K562 (cell line): ENCODE measurements around the gene H2BK1. TPM values are rescaled to one million over a fixed set of nuclear protein-coding genes. Genes with fewer than 3 reads are reported as not detected.
A peak's percentile ranks its signal among the peaks of the same experiment; 100 is the strongest.

Experiments used
- CEBPZ ChIP-seq: fragments of 150-350 bp; IDR thresholded peaks from 2 replicates; pipeline ENCODE4 v1.6.1; 2014; ENCODE audit warnings: low read depth, mild to moderate bottlenecking, low read length, borderline replicate concordance
- CHAMP1 ChIP-seq: fragments of 450-650 bp; IDR thresholded peaks from 2 replicates; pipeline ENCODE4 v1.6.1; 2016; ENCODE audit warnings: mild to moderate bottlenecking
- ELK3 ChIP-seq: fragments of 450-650 bp; formaldehyde crosslinking; IDR thresholded peaks from 2 replicates; pipeline ENCODE4 v1.4.0; 2020; ENCODE audit warnings: mild to moderate bottlenecking
- FOXJ2 ChIP-seq: fragments of 200-800 bp; sonication (Bioruptor generic); IDR thresholded peaks from 2 replicates; pipeline ENCODE4 v1.6.1; 2016; ENCODE audit warnings: missing genetic modification characterization, missing compliant biosample characterization
- FOXM1 ChIP-seq, 2 experiments: fragments of 450-650 bp in 1 of 2; sonication (generic) in 1 of 2; formaldehyde crosslinking in 1 of 2; IDR thresholded peaks; 2 replicates each; pipeline versions ENCODE4 v1.6.1 to v1.9.0; 2017 to 2022; ENCODE audit warnings: low read depth in 2 of 2, mild to moderate bottlenecking in 2 of 2, missing genetic modification reagents in 1 of 2, moderate library complexity in 1 of 2
- FOXP1 ChIP-seq: sonication (generic); formaldehyde crosslinking; IDR thresholded peaks from 2 replicates; pipeline ENCODE4 v1.8.0; 2022; ENCODE audit warnings: mild to moderate bottlenecking, missing genetic modification reagents
- GABPB1 ChIP-seq: sonication (generic); formaldehyde crosslinking; IDR thresholded peaks from 2 replicates; pipeline ENCODE4 v1.8.0; 2022; ENCODE audit warnings: mild to moderate bottlenecking, missing genetic modification reagents
- KAT7 ChIP-seq: sonication (generic); formaldehyde crosslinking; IDR thresholded peaks from 2 replicates; pipeline ENCODE4 v1.8.0; 2022; ENCODE audit warnings: missing genetic modification reagents, mild to moderate bottlenecking, borderline replicate concordance
- MAFF ChIP-seq: IDR thresholded peaks from 2 replicates; pipeline ENCODE4 v1.6.1; 2012; ENCODE audit warnings: low read length, improper control_type of control experiment
- MAZ ChIP-seq, 2 experiments: fragments of 450-650 bp in 1 of 2; sonication (generic) in 1 of 2; formaldehyde crosslinking; IDR thresholded peaks in 1 of 2; conservative IDR thresholded peaks in 1 of 2; 2 replicates each; pipeline versions ENCODE4 v1.4.0 to v1.5.0; 2020; ENCODE audit warnings: mild to moderate bottlenecking in 1 of 2, missing genetic modification reagents in 1 of 2
- POLR2AphosphoS2 ChIP-seq: IDR thresholded peaks from 2 replicates; pipeline ENCODE4 v1.6.1; 2012; ENCODE audit warnings: low read length, improper control_type of control experiment
- POU5F1 ChIP-seq: fragments of 150-350 bp; IDR thresholded peaks from 2 replicates; pipeline ENCODE4 v1.6.1; 2014; ENCODE audit warnings: borderline replicate concordance, low read length, low read depth, mild to moderate bottlenecking; ENCODE audit not compliant: partially characterized antibody
- SETDB1 ChIP-seq: IDR thresholded peaks from one replicate; pipeline ENCODE4 v1.6.1; 2012; ENCODE audit warnings: low read length, control low read depth, inconsistent platforms
- TARDBP ChIP-seq: fragments of 450-650 bp; IDR thresholded peaks from 2 replicates; pipeline ENCODE4 v1.6.1; 2016
- ZFX ChIP-seq: sonication (generic); formaldehyde crosslinking; IDR thresholded peaks from 2 replicates; pipeline ENCODE4 v1.8.0; 2022; ENCODE audit warnings: mild to moderate bottlenecking, missing genetic modification reagents, moderate library complexity
- ZNF197 ChIP-seq: fragments of 200-800 bp; sonication (Bioruptor generic); IDR thresholded peaks from 2 replicates; pipeline ENCODE4 v1.6.1; 2016; ENCODE audit warnings: low read depth, missing genetic modification characterization, missing compliant biosample characterization
- ZNF232 ChIP-seq: sonication (generic); formaldehyde crosslinking; IDR thresholded peaks from 2 replicates; pipeline ENCODE4 v1.8.0; 2022; ENCODE audit warnings: mild to moderate bottlenecking, missing genetic modification reagents
- ZNF583 ChIP-seq: fragments of 250-450 bp; sonication (Bioruptor Pico); IDR thresholded peaks from 2 replicates; pipeline ENCODE4 v1.4.0; 2020
- ZNF668 ChIP-seq: fragments of 250-450 bp; sonication (Bioruptor Pico); IDR thresholded peaks from 2 replicates; pipeline ENCODE4 v1.8.0; 2022; ENCODE audit warnings: mild to moderate bottlenecking, inconsistent platforms
- ZNF766 ChIP-seq: fragments of 200-800 bp; sonication (Bioruptor generic); conservative IDR thresholded peaks from 2 replicates; pipeline ENCODE4 v1.6.1; 2016; ENCODE audit warnings: missing genetic modification characterization, missing compliant biosample characterization
- ZNF780A ChIP-seq: fragments of 250-450 bp; sonication (Bioruptor Pico); IDR thresholded peaks from 2 replicates; pipeline ENCODE4 v1.5.0; 2021; ENCODE audit warnings: mild to moderate bottlenecking
- ZSCAN32 ChIP-seq: fragments of 450-650 bp; formaldehyde crosslinking; IDR thresholded peaks from 2 replicates; pipeline ENCODE4 v1.4.0; 2020; ENCODE audit warnings: mild to moderate bottlenecking, moderate library complexity
- polyA plus RNA-seq, 8 experiments: library from polyadenylated mRNA; depleted of rRNA in 4 of 8; stranded (reverse) in 5 of 8; unstranded in 3 of 8; fragments of >200 nt; fragmentation: Nextera tagmentation in 2 of 8; fragmentation: Illumina TruSeq in 1 of 8; extraction: Ambion mirVana in 2 of 8; extraction: Trizol in 1 of 8; gene quantifications; 2 replicates each; pipeline versions ENCODE4 v1.2.1 to v1.2.3, GENCODE V29; 2011 to 2014; ENCODE audit warnings: inconsistent platforms in 1 of 8, missing spikeins in 1 of 8
- total RNA-seq, 7 experiments: library from RNA; depleted of rRNA in 6 of 7; stranded (reverse); fragments of >200 nt in 6 of 7; fragmentation: Illumina TruSeq in 2 of 7; extraction: Trizol in 2 of 7; gene quantifications; 2 replicates each; pipeline versions ENCODE4 v1.2.1 to v1.2.3, GENCODE V29; 2011 to 2021; ENCODE audit warnings: low replicate concordance in 1 of 7

Gene H2BK1
- total and polyA plus RNA-seq, 9 of the 15 experiments (the other 6 are each of a cell fraction or from before 2014, with no cell fraction given): not detected

- no peak for TF ChIP-seq FOXM1 (IDR thresholded peaks at IDR 0.05; ENCODE audit: low read depth)
- TF ChIP-seq FOXM1 (CRISPR knock-in tag; IDR thresholded peaks at IDR 0.05; ENCODE audit: low read depth): no peak
- no peak; the same call in 1 of the 2 replicates for TF ChIP-seq KAT7 (CRISPR knock-in tag)
- TF ChIP-seq ZNF780A (CRISPR knock-in tag): no peak
- peak; percentile 48 for TF ChIP-seq SETDB1
- TF ChIP-seq MAFF: peak; percentile 31; the same call in 1 of the 2 replicates
- no peak for TF ChIP-seq MAZ (CRISPR knock-in tag; conservative IDR thresholded peaks at IDR 0.05 in 1 of 2, IDR thresholded peaks at IDR 0.05 in 1 of 2)
- no peak for TF ChIP-seq POU5F1
- TF ChIP-seq FOXJ2 (tag): no peak
- no peak for TF ChIP-seq ZNF232 (CRISPR knock-in tag)
- TF ChIP-seq ZNF197 (CRISPR knock-in tag): no peak
- TF ChIP-seq GABPB1 (CRISPR knock-in tag): no peak; the same call in 1 of the 2 replicates
- TF ChIP-seq ZSCAN32 (CRISPR knock-in tag): no peak
- TF ChIP-seq CEBPZ: no peak
- TF ChIP-seq ZNF583 (CRISPR knock-in tag): 0 out of 2 replicates have a peak, but pooled peaks have one; percentile 49
- no peak for TF ChIP-seq TARDBP
- peak; percentile 25 for TF ChIP-seq ZFX (CRISPR knock-in tag)
- no peak for TF ChIP-seq POLR2AphosphoS2
- no peak for TF ChIP-seq ELK3 (CRISPR knock-in tag)
- no peak for TF ChIP-seq ZNF766 (CRISPR knock-in tag)
- no peak for TF ChIP-seq CHAMP1
- no peak for TF ChIP-seq ZNF668 (CRISPR knock-in tag)
- TF ChIP-seq FOXP1: no peak
Observed at GRCh38 chr7:151232917-151233701, 22.8 kb upstream of the H2BK1 start (continued).
